8988T (cell line): ENCODE data around the gene HTR2B.
"Not testable (repeated sequence)": the region's sequence is repeated elsewhere in the genome, so short reads cannot be mapped to it uniquely, and the experiment has no call there.

ENCODE experiments used
- DNase-seq: peaks from one replicate; pipeline ENCODE4 v3.0.0; 2011

The HTR2B gene

DNA sequence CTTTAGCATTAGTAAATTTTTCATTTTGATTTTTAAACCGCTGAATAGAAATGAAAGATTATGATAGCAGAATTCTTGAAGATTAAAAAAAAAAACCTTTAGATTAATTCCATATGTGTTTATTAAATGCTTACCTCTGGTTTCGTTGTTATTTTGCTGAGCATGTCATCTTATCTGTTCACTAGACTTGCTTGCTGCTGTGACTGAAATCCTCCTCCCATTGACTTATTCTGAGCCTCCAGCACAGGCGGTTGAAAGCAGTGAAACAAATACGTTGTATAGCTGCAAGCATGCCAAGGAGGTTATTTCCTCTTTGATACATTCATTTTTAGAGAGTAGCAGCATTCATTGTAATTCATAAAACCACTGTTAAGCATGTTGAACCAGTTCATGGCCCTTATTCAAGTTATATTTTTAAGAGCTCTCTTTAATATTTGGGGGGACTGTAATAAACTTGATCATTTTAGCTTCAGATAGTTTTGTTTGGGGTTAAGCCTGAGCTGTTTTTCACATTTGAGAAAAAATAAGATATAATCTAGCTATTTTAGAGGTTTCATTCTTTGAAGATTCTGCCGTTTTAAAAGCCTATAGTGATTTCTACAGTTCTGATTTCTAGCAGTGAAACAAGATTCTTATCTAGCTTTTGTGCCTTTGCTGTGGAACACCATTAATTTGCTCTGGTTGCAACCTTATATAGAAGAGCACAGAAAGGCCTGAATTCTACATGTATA is at the start of gene HTR2B:
TSS of gene HTR2B (minus strand) at position 205 of the 731 bp plus-strand sequence. CDS start 1,278 bp downstream, outside the sequence.
- no peak for DNase-seq

DNA sequence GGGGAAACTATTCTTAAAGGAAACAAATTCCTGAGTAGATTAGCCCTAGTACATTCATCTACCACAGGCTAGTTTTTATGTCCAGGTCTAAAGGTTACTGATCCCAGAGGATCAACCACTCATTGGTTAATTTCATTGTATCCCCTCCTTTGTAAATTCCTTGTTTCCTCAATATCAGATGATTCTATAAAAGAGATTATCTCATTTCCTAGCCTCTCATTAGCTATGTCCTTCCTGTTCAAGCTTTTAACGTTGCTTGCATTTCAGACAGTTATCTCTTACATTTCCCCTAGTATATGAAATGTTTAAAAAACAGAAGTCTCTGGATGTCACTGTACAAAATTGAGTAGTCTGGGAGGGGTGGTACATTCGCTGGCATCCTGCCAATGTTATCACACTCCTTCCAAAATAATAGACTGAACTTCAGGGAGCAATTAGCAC is 49.4 kb upstream of the HTR2B start:
- no peak for DNase-seq

DNA sequence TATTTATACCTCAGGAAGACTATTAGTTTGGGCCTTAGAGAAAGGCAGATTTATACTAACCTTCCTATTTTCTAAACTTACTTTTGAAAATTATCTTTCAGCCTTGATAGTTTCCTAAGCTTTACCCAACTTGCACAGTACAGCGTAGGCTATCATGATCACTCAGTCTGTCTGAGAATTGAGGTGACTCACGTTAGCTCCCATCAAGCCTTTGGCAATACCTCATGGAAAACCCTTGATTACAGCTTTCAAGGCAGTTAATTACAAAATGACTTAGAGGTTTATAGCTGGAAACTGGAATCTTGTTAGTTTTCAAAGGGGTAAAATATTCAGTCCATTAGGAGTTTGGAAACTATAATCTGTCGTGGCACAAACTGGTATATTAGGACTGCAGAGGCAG is 47.2 kb upstream of the HTR2B start:
- no peak for DNase-seq

DNA sequence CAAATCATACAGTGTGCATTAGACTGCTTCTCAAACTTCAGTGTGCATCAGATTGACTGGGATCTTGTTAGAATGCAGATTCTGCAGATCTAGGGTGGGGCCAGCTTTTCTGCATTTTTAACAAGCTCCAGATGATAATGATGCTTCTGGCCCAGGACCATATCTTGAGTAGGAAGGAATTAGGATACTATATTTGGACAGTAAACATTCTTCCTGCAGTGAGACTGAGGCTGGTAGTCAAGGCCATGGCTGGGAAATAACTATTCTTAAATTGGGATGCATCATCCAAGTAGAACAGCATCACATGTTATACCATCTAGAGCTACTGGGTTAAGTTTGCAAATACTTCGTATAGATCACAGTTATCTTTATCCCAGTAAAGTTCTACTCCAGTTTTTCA is 45.2 kb upstream of the HTR2B start:
- no peak for DNase-seq

DNA sequence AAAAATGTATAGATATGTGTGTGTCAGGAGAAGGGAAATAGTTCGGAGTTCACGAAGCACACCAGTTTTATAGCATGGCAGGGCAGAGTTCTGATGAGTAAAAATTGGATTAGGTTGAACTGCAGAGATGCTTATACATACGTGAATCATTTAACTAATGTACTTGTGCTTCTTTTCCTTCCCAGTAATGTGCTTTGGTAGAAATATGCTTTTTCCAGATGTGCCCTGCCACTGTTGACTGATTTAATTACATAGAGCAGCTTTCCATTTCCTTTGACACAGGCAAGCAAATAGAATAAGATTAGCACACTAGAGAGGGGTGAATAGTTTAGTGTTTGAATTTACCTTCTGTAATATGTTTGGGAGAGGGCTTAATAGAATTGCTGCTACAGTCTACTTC is 44.6 kb upstream of the HTR2B start:
- DNase-seq, result no peak

DNA sequence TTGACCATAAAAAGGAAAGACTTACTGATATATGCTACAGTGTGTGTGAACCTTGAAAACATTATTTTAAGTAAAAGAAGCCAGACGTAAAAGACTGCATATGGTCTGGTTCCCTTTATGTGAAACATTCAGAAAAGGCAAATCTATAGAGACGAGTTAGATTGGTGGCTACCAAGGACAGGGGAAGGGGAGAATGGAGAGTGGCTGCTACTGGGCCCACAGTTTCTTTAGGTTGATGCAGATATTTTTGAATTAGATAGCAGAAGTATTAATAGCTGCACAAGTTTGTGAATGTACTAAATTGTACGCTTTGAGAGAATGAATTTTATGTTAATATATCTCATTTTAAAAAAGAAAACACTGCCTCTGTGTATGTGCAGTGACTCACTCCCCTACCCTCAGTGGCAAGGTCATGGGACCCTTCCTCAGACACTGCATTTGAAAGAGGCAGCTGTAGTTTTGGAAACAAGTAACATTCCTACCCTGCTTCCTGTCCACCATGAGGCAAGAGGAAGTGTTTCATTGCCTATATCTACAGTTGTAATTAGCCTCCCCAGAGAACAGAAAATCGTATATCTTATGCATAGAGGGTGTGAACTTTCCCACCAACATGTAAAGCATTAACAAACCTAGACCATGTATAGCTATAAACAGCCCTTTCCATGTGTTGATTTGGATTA is 43.8 kb upstream of the HTR2B start:
- DNase-seq, result no peak

DNA sequence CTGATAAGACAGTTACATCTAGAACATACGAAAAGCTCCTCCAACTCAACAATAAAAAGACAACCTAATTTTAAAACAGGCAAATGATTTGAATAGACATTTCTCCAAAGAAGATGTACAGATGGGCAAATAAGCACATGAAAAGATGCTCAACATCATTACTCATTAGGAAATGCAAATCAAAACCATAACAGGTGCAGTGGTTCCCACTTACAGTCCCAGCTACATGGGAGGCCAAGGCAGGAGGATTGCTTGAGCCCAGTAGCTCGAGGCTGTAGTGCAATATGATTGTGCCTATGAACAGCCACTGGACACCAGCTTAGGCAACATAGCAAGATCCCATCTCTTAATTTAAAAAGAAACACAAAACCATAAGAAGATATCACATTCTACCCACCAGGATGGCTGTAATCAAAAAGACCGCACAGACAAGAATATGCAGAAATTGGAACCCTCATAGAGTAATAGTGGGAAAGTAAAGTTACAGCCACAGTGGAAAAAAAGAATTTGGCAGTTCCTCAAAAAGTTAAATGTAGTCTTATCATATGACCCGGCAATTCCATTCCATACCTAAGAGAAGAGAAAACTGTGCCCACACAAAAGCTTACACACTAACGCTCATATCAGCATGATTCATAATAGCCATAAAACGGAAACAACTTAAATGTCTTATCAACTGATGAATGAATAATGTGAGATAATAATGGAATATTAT is 43.1 kb upstream of the HTR2B start:
- no peak for DNase-seq

DNA sequence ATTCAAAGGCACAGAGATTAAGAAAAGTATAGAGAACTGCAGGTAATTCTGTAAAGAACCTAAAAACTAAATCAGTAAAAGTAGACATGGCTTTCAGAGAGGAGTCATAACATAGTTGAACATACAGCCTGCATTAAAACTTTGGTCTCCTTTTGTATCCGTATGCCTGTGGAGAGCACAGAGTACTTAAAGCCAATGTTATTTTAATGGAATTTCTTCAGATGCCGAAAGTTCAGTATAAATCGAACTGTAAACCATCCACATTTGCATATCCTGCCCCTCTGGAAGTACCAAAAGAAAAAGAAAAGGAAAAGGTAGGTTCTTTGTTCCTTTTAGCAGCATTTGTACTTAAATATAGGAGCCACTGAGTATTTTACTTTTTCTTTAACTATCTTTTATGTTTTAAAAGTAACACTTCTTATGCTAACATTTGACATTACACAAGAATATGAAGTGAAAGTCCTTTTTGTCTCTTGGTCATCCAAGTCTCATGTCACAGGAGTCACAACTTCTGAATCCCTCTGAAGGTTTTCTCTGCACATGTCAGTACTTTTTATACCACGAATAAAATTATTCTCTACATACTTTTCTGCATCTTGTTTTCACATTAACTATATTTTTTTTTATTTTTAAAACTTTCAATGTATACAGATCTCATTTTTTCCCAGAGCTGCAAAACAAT is 38.7 kb upstream of the HTR2B start:
- DNase-seq, result no peak

DNA sequence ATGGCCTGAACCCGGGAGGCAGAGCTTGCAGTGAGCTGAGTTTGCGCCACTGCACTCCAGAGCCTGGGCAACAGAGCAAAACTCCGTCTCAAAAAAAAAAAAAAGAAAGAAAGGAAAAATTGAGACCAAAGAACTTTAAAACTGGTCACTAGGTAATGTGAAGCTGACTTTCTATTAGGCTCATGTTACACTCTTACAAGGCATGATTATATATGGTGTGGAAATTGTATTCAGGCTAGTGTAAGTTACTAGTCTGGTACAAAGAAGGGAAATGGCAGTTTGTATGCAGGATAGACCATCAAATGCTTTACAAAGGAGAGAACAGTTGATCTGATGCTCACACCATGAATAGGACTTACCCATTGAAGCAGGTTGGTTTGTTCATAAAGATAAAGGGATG is 38.2 kb upstream of the HTR2B start:
- no peak for DNase-seq

DNA sequence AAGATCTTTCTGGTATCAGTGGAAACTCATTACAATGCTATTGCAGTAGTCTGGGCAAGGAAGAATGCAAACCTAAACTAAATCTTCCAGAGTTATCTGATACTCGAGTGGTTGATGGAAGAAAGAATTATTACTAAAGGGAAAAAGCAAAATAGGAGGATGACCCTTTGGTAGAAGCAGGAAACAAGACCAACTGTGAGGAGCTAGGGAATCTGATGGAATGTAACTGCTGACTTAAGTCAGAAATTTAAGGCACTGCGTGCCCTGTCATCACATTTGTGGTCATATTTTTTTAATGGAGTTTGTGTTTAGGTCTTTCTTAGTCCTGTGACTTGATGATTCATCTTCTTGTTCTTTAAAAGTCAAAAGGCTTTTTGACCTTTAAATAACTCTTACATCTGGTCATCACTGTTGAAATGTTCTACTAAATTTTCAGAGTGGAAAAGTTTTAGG is 37.1 kb upstream of the HTR2B start:
- DNase-seq, result no peak

DNA sequence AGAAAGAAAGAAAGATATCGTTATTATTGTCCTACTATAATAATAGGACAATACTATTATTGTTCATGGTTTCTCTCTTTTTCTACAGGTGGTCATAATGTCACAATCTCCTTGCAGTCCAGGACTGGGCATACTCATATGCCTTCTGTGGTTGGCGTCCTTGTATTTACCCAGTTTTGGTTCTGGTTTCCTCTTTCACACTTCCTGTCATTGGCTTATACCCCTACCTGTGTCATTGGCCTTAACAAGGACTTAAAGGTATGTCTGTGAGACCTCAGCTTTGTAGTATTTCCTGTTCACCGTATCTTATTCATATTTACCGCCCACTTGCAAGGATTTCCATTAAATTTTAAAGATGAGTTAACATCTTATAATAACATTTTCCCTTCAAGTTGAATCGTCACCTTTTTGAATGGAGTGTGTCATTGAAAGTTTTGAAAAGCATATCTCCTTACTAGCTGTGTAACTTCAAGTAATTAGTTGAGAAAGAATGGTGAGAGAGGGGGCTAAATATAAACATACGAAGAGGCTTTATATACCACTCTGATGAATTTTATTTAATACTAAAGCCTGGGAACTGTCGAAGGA is 36.5 kb upstream of the HTR2B start:
- no peak for DNase-seq

DNA sequence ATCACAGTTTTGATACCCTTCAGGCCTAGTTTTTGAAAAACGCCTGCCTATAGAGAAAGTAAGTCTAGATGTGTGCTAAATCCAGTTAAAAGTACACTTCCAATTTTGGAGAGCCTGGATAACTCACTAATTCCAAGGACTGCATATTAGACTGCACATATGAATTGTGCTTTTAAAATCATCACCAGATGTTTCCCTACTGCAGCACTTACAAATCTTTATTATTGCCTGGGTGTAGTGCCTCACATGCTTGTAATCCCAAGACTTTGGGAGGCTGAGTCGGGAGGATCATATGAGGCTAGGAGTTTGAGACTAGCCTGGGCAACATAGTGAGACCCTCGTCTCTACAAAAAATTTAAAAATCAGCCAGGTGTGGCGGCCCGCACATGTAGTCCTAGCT is 35.9 kb upstream of the HTR2B start:
- DNase-seq, result no peak

DNA sequence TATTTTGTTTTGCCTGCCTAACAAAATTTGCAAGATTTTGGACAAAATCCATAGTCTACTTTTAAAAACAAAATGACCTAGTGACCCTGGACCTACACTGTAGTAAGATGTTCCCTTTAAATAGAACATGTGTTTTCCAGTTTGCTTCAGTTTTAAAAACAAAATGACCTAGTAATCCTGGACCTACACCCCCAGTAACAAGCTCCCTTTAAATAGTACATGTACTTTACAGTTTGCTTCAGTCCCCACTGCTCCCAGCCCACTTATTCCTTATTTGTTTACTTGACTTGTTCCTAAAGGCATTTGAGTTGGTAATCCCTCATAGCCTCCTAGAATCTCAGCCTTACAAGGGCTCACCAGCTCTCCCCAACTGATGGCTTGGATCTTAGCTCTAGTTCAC is 34.5 kb upstream of the HTR2B start:
- no peak for DNase-seq

DNA sequence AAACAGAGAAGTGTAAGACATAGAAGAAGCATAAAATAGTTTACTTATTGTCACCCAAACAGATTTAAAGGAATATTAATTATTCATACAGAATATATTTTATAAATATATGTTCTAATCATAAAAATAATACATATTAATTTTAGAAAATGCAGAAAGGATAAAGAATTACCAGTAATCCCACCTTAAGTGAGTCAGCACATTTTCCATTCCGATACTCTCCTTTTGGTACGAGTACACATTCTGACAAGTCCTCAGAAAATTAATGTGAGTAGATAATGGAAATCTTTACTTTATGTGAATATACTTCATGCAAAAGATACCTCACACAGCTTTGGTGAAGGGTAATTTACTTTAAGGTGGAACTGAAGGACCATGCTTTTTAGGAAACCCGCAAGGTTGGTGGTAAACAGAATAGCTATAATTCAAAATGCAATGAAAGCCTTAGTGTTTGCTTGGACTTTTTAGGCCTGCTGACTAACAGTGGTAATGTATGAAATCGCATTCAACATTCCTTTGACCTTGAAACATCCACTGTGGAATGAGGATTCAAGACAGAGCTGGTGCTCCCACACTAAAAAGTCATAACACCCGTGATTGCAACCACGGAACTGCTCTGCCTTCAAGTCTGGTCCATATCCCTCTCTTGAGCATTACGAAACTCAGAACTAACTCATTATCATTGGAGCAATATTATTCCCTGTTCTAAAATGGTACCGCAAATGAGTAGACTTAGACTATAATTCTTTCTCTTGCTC is 28.1 kb upstream of the HTR2B start:
- no peak for DNase-seq

DNA sequence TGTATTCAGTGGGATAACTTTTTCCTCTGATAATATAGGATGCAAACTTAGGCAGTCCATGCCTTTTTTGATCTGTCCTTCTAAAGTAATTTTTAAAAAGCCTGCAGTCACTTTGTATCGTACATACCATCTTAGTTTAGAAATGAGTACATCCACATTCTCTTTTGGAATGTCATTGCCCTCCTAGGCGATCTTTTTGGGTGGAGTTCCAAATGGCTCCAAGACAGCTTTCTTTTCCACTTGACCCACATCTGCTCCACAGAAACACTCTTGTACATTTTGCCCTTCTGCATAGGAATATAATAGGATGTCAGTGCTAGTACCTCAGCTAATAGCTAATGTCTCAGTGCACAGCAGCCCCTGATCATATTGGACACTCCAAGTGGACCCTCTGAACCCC is 21.8 kb upstream of the HTR2B start:
- no peak for DNase-seq

DNA sequence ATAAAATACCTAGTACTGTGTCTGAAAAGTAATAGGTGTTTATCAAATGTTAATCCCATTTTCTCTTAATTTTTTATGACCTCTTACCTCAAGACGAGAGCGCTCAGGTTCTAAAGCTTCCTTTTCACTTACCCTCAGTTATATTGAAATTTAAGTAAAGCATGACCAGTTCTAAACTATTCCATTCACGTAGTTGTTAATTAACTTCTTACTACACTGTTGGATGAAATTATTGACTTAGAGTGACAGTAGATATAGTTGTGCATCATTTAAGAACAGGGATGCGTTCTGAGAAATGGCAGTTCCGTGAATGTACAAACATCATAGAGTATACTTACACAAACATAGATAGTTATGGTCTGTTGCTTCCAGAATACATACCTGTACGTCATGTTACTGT is 20.1 kb upstream of the HTR2B start:
- DNase-seq, result no peak

DNA sequence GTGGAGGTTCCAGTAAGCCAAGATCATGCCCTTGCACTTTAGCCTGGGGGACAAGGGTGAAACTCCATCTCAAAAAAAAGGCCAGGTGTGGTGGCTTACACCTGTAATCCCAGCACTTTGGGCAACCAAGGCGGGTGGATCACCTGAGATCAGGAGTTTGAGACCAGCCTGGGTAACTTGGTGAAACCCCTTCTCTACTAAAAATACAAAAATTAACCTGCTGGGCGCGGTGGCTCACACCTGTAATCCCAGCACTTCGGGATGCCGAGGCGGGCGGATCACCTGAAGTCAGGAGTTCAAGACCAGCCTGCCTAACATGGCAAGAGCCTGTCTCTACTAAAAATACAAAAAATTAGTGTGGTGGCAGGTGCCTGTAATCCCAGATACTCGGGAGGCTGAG is 16.0 kb upstream of the HTR2B start:
- DNase-seq, result not testable (repeated sequence)

DNA sequence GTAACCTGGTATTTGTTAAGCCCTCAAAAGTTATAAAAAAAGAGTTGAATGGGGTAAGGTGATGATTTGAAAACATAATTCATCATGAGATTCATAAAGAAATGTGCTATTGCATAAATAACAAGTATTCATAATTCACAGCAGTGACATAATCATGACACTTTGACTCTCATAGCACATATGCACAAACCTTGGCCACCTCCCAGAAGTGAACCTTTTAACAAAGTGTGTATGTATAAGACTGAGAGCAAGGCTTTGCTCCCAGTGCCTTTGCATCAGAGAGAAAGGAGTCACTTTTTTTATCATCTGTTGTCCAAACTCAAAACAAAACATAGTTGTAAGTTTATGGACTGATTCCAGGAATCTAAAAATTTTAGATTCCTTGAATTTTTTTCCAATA is 15.0 kb upstream of the HTR2B start:
- DNase-seq, result no peak

DNA sequence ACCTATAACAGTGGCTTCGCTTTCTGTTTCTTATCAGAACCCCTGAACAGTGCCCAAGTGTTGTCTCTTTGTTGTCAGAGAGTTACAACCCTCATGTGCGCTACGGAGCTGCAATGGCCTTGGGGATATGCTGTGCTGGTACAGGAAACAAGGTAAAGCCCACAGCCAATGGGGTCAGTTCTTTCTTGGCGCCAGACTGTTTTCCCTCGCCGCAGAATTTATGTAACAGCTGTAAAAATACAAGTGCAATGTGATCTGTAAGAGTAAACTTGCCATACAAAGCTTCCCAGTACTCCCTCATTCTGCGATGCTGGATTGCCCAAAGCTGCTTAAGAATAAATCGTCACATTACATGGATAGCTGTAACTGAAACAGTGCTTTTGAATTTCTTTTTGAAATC is 13.9 kb upstream of the HTR2B start:
- no peak for DNase-seq

DNA sequence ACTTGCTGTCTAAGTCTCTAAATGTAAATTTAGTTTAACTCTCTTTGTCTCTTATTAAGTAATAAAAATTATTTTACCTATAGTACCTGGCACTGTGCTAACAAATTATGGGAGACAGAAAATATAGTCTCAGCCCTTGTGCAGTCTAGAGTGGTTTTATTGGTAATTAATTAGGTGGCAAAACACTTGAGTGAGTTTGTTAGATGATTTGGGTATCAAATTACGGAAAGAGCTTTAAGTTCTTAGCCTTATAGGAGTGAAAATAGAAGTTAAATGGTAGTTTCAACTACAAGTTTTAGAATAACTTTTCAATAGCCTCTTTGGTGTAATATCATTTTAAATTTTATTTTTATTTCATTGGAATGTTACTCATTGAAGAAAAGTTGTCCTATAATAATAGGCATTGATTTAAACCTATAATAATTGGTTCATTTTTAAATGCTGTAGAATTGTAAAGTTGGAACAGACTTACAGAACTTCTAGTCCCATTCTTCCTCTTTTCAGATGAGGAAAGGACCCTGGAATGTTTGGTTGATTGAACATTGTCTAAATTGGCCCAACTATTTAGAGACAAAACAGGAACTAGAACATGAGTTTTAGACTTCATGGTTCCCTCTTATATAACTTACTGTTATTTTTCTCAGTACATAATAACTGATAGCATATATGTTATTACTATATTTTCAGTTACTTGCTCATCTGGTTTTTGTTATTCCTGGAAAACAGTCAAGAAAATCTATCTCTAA is 10.2 kb upstream of the HTR2B start:
- no peak for DNase-seq

DNA sequence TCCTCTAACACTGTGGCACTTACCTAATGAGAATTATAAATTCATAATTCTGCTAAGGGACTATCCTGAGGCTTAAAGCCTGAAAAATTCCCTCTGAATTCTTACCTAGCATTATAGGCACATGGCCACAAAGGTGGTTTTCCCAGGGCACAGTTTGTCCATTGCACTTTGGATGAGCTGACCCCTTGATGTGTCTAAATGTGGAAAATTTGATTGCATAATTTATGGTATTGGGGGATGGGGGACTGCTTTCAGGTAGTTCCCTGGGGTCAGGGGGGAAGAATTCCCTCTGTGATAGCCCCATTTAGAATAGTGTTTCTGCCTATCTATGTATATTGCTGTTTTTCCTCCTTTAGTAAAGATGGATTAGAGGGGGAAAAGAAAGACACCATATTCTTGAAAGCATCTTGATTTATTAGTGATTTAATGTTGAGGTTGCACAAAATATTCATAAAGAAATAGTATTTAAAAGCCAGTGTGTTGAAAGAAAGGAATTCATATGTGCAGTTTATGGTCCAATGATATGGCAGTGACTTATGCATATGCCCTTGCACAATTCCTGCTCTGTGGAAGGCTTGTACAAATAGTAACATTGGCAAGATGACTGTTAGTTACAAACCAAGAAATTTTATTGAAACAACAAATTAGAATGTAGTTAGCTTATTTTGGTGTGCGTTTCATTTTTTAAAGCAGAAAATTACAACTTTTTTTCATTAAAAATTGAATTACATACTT is 8.7 kb upstream of the HTR2B start:
- DNase-seq, result no peak
